Measurements from ENCODE around the gene FILIP1.

FILIP1 gene

DNA sequence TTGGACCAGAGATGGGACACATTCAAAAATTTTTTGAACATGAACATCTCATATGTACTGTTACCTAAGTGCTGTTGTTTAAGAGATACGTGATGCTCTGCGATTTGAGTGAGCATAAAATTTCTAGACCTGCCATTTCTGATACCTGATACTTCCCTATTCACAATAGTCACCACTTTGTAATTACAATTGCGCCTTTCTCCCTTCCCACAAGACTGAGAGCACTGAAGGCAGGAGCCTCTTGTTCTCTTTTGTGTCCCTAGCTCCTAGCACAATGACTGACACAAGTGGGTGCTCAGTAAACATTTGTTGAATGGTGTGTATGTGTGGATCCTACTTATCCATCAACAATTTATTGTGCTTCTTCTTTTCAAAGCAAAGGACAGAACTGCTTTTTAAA, 116.2 kb downstream of the FILIP1 start:
- no peak for DNase-seq

DNA sequence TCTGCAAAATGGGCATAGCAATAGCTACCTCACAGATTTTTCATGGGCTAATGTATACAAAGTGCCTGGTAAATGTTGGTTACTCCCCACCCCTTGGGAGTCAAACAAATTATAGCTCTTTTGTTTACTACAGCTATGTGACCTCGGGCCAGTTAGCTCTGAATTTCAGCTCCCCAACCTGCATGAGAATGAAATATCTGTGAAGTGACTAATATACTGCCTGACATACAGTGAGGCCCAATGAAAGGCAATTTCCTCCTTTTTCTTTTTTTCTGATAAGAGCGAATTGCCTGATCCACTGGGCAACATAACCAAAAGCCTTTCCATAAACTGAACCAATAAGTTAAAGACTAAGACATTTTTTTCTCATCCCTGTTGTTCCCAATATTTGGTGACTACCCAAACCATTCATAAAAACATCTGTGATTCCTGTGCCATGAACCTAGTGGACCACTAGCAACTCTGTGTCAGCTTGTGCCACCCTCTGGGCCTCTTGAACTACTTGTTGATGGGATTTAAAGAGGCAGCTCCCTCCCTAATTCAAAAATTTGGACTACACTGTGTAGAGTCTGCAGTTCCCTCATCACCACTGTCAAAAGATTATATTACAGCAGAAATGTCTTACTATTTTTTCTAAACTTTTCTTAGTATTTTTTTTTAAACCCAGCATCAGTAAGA, 117.1 kb downstream of the FILIP1 start:
- no peak for DNase-seq

DNA sequence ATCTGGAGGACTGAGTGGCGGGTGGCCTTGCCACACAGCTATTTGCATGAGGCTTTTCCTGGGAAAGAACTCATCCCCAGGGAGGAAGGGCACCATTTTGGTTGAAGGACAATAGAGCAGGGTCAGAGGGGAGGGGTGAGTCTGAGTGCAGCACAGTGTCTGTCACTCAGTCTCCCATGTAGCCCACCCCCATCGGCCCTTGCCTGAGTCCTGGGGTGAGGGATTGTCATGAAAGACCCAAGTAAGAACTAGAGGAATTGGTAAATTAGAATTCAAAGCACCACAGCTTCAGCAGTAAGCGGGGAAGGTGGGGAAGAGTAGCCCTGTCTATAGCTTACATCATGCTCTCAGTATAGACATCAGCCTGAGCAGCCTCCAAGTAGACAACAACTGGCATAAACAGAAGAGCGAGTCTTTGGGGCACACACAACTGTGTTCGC, 118.6 kb downstream of the FILIP1 start:
- no peak for DNase-seq

DNA sequence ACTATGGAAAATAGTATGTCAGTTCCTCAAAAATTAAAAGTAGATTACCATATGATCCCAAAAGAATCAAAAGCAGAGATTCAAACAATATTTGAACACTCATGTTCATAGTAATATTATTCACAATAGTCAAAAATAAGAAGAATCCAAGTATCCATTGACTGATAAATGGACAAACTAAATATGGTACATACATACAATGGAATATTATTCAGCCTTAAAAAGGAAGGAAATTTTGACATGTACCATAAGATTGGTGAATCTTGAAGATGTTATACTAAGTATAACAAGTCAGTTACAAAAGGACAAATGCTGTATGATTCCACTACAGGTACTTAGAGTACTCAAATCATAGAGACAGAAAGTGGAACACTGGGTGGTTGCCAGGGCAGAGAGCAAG, 120.7 kb downstream of the FILIP1 start:
- DNase-seq: no peak

DNA sequence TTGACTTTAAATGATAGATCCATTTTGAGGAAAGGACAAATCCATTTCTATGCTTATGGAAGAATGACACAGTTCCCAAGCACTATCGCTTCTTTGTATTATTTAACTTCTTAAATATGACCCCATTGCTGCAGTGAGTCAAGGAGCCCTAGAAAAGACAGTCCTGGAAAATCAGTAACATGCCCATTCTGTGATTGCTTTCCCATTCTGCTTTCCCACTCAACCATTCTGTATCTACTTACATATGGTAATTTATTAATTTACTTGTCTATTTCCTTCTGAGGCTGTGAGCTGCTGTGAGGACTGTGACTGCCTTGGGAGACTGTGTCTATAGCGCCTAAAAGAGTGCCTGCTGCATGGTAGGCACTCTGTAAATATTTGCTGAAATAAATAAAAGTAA, 123.6 kb downstream of the FILIP1 start:
- DNase-seq: no peak

DNA sequence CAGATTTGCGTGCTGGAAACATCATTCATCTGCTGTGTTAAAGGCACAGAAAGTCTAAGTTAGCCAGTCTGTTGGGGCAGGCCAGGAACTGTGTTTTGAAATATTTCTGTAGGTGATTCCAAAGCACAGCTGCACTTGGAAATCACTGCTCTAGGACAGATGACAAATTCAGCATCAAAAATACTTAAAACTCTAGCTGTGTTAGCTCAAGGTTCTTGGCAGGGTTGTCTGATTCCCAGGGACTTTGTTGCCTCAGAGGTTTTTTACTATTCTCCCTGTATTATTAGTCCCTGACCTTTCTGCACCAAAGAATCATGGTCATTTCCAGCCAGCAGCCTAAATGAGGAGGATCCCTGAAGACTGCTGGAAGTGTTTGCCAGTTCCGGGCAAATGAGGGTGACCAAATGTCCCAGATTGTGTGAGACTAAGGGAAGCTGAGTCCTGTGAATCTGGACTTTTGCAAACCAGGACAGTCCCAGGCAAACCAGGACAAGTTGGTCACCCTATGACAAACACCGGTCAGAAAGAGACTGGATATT, 124.7 kb downstream of the FILIP1 start:
- DNase-seq: no peak

DNA sequence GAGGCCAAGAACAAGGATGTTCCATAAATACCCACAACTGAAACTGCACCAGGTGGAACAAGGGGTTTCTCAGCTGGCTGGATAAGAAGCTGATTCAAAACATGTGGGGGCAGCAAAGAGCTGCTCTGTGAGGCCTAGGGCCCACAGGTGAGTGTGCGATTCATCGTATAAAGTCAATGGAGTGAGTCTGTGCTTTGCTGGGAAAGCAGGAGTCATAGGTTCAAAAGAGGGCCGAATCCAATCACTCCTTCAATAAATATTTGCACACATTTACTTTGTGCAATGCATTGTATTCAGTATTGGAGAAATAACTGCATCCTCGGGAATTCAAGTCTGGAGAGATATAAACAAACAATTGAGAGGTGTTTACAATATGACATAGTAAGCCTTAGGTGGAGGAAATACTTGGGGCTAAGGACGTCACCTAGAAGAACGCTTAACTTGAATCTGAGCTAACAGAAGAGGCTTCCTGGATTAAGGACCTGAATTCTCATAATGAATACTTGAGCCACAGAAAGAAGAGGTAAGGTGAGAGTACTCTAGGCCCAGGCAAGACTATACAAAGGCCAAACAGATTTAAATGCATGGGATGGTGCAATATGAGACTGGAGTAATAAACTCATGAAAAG, 125.3 kb downstream of the FILIP1 start:
- DNase-seq: no peak

DNA sequence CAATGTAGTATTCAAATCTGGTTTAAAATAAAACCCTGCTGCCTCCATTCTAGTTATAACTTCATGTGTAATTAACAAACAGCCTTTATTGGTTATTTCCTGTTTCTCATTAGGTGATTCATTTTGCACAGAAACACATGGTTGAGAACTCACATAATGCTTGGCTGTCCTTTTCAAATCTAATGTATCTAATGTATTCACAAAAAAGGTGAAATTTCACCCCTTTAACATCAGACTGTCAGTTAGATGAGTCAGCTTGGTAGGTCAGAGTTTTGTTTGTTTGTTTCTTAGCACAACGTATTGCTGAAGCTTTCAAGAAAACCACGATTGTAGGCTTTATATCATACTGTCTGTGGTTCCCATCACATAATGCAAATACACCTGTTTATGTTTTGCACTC, 130.3 kb downstream of the FILIP1 start:
- no peak for DNase-seq

DNA sequence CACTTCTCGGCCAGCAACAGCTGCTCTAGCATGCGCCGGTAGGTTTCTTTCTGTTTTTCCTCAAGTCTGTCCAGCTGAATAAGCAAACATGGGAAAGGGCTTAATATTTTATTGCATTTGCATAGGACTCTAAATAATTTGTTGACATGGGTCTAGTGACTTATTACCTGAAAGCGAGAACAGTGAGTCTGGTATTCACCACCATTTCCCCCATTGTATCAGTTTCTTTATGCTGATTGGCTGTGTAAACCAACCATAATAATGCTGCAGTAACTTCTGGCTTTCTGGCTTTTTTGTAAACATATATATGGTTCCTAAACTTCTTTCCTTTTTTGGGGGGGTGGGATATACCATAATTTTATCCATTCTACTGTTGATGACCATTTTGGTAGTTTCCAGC, 140.0 kb downstream of the FILIP1 start:
- DNase-seq: no peak

DNA sequence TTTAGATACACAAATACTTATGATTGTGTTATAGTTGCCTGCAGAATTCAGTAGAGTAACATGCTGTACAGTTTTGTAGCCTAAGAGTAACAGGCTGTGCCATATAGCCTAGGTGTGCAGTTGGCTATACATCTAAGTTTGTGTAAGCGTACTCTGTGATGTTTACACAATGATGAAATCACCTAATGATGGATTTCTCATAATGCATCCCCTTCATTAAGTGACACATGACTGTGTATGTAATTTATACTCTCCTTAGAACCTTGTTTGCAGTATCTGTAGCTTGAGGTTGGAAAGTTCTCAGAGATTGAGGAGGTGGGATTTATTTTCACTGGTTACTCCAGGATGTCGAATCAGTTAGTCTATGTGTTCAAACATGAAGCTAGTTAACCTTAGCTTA, 142.0 kb downstream of the FILIP1 start:
- DNase-seq: no peak

DNA sequence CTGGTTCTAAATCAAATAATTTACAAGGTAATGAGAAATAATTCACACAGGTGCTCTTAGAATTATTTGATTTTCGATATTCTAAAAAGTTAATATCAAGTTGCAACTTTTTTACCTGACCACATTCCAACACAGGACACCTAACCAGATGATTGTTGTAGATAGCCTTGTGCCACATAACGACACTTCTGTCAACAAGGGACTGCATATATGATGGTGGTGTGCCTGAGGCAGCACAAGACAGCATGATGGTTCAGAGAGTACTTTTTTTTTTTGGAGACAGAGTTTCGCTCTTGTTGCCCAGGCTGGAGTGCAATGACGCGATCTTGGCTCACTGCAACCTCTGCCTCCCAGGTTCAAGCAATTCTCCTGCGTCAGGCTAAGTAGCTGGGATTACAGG, 142.8 kb downstream of the FILIP1 start:
- DNase-seq: no peak

DNA sequence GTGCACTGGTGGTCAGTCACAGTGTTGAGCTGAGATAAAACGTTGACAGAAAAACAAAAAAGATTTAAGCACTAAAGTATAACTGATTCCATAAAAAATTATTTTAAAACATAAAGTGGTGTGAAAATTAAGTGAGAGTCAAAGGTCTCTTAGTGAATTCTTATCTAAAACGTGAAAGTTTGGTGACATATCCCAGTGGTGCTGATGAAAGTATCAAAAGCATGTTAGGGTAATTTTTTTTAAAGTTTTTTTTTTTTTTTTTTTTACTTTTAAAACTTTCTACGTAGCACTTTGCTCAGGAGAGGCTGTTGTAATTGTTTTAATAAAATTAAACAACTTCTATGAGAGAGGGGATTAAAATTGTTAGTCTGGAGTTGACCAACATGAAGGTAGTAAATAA, 143.4 kb downstream of the FILIP1 start:
- no peak for DNase-seq

DNA sequence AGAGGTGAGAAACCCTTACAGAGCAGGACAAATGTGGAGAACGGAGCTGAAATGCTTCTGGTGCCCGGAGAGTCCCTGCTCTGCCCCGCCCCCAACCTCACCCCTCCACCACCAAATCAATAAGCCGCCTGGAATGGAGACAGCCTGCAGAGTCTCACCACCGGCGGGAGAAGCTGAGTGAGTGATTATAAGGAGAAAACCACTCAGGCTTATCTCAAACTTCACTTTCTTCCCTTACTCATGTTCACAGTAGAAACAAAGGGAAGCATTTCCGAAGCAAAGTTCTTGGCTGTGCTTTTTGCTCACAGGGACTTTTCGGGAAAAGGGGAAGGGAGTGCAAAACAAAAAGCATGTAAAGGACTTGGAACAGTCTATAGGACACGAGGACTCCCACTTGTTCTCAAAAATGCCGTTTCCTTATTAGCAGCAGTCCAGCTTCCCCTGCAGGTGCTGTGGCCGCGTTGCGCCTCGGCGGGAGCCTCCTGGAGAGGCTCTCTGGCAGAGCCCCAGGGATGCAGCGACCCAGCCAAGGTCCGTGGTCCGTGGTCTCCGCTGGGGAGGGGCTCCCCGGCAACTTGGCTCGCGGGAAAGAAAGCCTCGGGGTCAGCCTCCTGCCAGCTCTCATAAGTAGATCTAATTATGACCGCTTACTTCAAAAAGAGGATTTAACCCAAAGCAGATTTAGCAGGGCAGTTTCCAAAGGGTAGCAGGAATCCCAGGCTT, 144.2 kb downstream of the FILIP1 start:
- DNase-seq: no peak

DNA sequence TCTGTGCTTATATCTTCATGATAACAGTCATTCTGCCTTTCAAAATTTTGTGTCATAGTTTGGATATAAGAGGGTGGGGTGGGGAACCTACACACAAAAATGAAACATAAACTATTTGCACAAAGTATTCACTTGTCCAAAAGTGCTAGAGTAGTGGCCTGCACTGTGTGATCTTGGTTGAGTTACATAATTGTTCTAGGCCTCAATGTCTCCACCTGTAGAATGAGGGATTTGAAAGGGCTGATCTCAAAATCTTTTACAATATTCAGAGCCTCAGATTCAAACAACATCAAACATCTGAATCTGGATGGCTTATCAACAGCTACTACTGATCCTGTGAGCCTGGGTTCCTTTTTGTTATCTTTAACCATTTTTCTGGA, 144.7 kb downstream of the FILIP1 start:
- no peak for DNase-seq

DNA sequence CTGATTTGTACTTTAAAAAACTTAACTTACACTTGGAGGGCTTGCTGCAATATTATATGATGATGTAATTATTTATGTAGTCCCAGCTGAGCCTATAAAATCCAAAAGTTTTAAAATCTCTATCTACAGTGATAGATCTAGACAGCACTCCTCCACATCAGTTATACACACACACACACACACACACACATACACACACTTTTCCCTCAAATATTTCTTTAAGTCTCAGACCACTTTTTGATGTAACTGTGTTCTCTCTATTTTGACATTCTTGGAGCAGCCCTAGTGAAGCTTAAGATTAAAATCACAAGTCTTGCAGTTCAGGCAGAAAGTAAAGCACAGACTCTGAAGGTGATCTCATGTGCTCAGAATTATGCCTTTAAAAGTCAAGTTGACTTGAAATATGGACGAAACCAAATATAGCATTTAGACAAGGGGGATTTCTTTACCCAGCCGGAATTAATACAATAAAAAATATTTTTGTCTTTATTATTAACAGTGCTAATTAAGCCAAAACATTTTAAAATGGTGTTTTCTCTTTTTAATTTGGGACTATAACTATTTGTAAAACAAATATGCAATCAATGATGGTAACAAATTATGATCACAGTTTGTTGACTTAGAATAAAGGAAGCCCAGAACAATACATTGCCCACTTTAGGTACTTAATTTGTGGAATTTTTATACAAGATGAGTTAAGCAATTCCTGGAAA, 145.5 kb downstream of the FILIP1 start:
- no peak for DNase-seq

DNA sequence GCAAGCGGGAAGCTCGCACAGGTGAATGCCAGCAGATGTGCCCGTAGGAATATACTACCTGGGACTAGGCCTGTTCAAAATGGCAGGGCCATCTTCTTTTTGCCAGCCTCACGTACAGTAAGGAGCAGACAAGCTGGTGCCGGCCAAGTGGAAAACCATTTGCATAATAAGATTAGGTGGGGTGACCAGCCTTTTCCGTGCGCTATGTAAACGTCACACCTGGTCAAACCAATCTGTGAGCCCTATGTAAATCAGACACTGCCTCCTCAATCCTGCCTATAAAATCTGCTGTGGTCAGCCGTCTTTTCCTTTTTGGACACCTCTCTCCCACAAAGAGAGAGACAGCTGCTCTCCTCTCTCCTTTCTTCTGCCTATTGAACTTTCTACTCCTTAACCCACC, 148.2 kb downstream of the FILIP1 start:
- no peak for DNase-seq

DNA sequence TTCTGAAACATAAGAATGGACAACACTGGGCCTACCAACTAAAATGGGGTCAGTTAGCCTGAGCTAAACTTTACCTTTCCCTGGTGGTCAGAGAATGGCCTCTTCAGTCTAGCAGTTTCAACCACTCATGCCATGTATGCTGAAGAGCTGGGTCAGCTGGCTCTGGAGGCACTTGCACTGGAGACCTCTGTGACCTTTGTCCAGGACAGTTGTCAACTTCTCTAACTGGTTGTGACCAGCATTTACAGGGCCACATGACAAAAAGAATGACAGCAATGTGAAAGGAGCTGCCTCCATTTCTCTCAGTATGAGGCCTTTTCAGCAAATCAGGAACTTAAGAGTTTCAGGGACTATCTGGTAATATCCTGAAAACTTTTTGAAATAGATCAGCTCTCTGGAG, 149.1 kb downstream of the FILIP1 start:
- DNase-seq: no peak

DNA sequence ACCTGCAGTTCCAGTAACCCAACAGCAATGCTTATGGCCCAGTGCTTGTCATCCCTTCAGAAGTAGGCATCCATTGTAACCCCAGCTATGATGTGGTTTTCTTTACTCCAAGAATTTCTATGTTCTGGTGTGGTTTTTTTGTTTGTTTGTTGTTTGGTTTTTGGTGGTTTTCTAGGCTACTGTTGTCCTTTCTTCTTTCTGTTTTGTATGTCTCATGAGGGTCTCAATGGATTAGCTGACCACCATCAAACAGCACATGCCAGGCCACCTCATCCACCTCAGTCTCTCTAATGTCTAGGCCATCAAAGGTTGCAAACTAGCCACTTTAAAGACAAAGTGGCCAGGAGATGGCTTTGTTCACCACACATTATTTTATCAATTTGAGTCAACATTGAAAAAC, 149.6 kb downstream of the FILIP1 start:
- DNase-seq: no peak

DNA sequence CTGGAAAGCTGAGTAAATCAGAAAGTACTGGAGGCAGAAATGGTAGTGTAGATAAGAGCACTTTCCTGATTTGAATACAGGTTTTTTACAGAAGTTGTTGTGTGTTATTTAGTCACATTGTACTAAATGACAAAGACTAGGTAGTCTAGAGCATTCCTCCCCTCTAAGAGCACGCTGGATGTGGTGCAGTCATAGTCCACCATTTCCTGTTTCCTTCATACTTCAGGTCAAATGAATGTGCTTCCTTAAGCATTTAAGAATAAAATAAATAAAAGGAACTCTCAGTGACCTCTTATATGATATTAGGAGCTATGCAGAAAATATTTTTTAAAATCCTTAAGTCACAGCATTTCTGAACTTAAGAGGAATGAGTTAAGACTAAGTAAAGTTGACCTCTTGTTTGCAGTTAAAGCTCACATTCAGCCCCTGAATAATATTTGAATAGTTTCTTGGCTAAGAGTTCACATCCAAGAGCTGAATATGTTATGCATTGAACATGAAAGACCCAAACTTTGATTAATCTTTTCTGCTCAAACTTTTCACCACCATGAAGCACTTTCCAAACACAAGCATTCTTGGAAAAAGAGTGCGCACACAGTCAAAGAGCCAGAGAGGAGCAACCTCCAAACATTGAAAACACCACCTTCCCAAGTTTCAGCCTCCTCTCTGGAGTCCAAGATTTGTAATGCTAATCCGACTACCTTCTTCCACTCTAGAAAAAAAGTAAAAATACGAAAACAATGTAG, 155.6 kb downstream of the FILIP1 start:
- no peak for DNase-seq

DNA sequence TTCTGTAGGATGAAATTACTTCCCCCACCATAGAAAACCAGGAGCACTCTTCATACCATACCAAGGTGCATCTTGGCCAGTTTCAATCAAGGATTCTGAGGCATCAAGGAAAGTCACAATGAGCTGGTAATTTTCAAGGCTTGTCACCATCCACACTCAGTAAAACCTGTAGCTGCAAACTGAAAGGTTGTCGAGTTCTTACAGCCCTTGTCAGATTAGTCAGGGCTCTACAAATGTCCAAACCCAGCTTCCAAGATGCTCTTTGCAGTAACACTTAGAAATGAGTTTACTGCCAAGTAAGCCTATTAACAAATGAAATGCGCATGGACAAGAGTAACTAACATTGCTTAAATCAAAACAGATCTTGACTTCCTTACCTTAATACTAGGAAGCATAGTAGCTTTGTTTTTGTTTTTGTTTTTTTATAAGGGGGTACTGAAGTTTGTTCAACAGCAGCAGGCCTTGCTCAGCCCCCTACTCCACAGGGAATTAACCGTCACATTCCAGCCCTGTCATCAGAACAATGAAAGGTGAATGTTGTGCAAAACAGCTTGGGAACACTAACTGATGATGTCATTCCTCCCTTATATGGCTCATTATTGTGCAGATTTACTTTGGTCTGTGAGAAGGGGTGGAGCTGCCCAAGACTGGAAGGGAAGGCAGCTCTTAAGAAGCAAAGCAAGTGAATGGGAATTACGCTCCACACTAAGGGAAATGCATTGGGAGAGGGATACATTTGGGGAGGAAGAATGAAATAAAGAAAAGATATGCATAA, 159.1 kb downstream of the FILIP1 start:
- DNase-seq: no peak

DNA sequence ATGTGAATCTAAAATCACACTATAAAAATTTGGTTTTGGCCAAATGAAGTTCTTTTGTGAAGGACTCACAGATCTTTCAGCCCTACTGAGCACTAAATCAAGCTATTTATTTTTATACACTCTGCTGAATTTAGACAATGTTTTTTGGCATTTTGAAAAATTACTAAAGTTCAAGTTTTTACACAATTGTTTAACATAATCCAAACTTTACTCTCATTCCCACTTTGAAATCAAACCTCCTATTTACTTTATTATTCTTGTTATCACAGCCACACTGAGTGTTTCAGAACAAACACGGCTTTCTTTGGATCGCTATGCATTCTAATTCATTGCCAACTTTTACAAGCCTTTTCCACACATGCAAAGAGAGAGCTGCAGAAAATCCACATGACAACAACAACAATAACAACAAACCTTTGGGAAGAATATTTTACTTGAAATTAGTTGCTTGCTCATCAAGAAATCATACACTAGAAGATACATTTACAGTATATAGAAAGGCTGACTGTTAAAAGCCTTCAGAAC, 159.9 kb downstream of the FILIP1 start:
- no peak for DNase-seq

DNA sequence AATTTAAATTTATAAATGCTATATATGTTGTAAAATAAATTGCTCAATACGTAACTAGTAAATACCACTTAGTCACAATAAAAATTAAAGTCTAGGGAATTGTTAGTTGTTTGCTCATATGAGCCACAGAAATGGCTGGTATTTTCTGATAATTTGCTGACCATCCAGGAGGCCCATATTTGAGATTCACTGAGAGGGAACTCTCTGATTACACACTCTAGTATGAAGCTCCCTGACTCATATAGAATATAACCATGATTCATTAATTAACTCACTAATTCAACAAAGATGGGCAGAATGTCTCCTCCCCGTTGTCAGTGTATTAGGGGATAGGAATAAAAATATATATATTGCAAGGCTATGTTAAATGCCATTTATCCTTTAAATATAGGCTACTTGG, 162.4 kb downstream of the FILIP1 start:
- DNase-seq: no peak

Measured in NCI-H2171 (cell line).